Vagina (tissue), 2 donors: Measurements from ENCODE around the gene SLC24A3. TPM values are rescaled to one million over a fixed set of nuclear protein-coding genes. Genes with fewer than 3 reads are reported as not detected.
A peak's percentile ranks its signal among the peaks of the same experiment; 100 is the strongest.

Experiments
- DNase-seq, 2 donors: peaks; one replicate each; pipeline ENCODE4 v3.0.0-alpha.2; 2017; ENCODE audit errors: extremely low spot score in 2 of 2
- H3K27ac ChIP-seq: fragments of 200-600 bp; sonication (generic); one replicate; pipeline ENCODE4 v1.5.1; 2019
- H3K27me3 ChIP-seq: fragments of 200-600 bp; sonication (generic); one replicate; pipeline ENCODE4 v1.5.1; 2019
- H3K36me3 ChIP-seq, 2 donors: fragments of 200-600 bp; sonication (generic); one replicate each; pipeline ENCODE4 v1.5.1; 2017 to 2019
- H3K4me1 ChIP-seq: fragments of 200-600 bp; sonication (generic); one replicate; pipeline ENCODE4 v1.5.1; 2019
- H3K4me3 ChIP-seq, 2 donors: fragments of 200-600 bp; sonication (generic); 1 replicate in 1 of 2; 2 replicates in 1 of 2; pipeline ENCODE4 v1.5.1; 2016 to 2019
- H3K9me3 ChIP-seq: fragments of 200-600 bp; sonication (generic); one replicate; pipeline ENCODE4 v1.5.1; 2019
- POLR2A ChIP-seq, 2 donors: fragments of 450-650 bp; IDR thresholded peaks; one replicate each; pipeline ENCODE4 v1.6.1; 2017; ENCODE audit warnings: antibody characterized with exemption in 2 of 2, mild to moderate bottlenecking in 2 of 2, moderate library complexity in 2 of 2
- POLR2AphosphoS5 ChIP-seq, 2 donors: sonication (generic); formaldehyde crosslinking; IDR thresholded peaks; one replicate each; pipeline ENCODE4 v1.9.0; 2017; ENCODE audit warnings: antibody characterized with exemption in 2 of 2, mild to moderate bottlenecking in 2 of 2, low read depth in 1 of 2; ENCODE audit not compliant: insufficient read depth in 1 of 2
- intact Hi-C: fragments of 100-400 bp; cut with DNase I; formaldehyde crosslinking; loops from one replicate; pipeline ENCODE4 v1.15.1; 2023
- total RNA-seq: library from RNA; depleted of rRNA; stranded (reverse); fragments of >200 nt; gene quantifications from one replicate; pipeline ENCODE4 v1.2.3, GENCODE V29; 2016
- TF ChIP-seq, protein P1 (sequence below), 3 experiments: fragments of 450-650 bp in 2 of 3; fragments of 200-600 bp in 1 of 3; sonication (generic) in 1 of 3; IDR thresholded peaks; one replicate each; pipeline ENCODE4 v1.5.1; 2017 to 2019; ENCODE audit warnings: antibody characterized with exemption in 3 of 3, mild to moderate bottlenecking in 2 of 3, moderate library complexity in 2 of 3

The SLC24A3 gene
- total RNA-seq, 1 donor from 2014 or later = 12.3 TPM

GRCh38 chr20:19706463-19706862 lies 494.0 kb downstream of the SLC24A3 start:
- H3K4me3 ChIP-seq = no peak overlapping the region
- no peaks in the 10 kb centered on the region for H3K9me3 ChIP-seq
- TF ChIP-seq POLR2AphosphoS5 (IDR thresholded peaks at IDR 0.05; ENCODE audit: insufficient read depth in 1 of 2, low read depth in 1 of 2) (no peak), POLR2A (IDR thresholded peaks at IDR 0.05) (no peak)
- TF ChIP-seq, protein P1, sequence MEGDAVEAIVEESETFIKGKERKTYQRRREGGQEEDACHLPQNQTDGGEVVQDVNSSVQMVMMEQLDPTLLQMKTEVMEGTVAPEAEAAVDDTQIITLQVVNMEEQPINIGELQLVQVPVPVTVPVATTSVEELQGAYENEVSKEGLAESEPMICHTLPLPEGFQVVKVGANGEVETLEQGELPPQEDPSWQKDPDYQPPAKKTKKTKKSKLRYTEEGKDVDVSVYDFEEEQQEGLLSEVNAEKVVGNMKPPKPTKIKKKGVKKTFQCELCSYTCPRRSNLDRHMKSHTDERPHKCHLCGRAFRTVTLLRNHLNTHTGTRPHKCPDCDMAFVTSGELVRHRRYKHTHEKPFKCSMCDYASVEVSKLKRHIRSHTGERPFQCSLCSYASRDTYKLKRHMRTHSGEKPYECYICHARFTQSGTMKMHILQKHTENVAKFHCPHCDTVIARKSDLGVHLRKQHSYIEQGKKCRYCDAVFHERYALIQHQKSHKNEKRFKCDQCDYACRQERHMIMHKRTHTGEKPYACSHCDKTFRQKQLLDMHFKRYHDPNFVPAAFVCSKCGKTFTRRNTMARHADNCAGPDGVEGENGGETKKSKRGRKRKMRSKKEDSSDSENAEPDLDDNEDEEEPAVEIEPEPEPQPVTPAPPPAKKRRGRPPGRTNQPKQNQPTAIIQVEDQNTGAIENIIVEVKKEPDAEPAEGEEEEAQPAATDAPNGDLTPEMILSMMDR (IDR thresholded peaks at IDR 0.05) = no peak
- intact Hi-C loops = no loop called here
- H3K27ac ChIP-seq = no peak overlapping the region
- no peaks in the 10 kb centered on the region for H3K27me3 ChIP-seq
- H3K36me3 ChIP-seq = peaks cover 0 to 2% of the 10 kb centered on the region in 2 donors
- no peak for DNase-seq
- peaks cover 27% of the 10 kb centered on the region for H3K4me1 ChIP-seq

- peak overlapping the region; percentile 33 for H3K27ac ChIP-seq
- H3K36me3 ChIP-seq = no peaks in the 10 kb centered on the region
- TF ChIP-seq POLR2AphosphoS5 (IDR thresholded peaks at IDR 0.05; ENCODE audit: insufficient read depth in 1 of 2, low read depth in 1 of 2) = no peak
- TF ChIP-seq, protein P1 (IDR thresholded peaks at IDR 0.05) = no peak
- no peak for TF ChIP-seq POLR2A (IDR thresholded peaks at IDR 0.05)
- intact Hi-C loops = no loop called here
- peaks cover 60% of the 10 kb centered on the region for H3K4me1 ChIP-seq
- H3K4me3 ChIP-seq = no peak overlapping the region
- DNase-seq = no peak
- H3K9me3 ChIP-seq = no peaks in the 10 kb centered on the region
- H3K27me3 ChIP-seq = no peaks in the 10 kb centered on the region
Measured at GRCh38 chr20:19709635-19710335, 497.3 kb downstream of the SLC24A3 start.

- Histone ChIP-seq H3K4me3 (no peak overlapping the region), H3K27me3 (no peaks in the 10 kb centered on the region), H3K27ac (no peak overlapping the region), H3K4me1 (peaks cover 63% of the 10 kb centered on the region), H3K9me3 (no peaks in the 10 kb centered on the region), H3K36me3 (no peaks in the 10 kb centered on the region)
- TF ChIP-seq POLR2AphosphoS5 (IDR thresholded peaks at IDR 0.05; ENCODE audit: insufficient read depth in 1 of 2, low read depth in 1 of 2) (peak in 1 of 2 donors; percentile 56), POLR2A (IDR thresholded peaks at IDR 0.05) (no peak)
- no peak for DNase-seq
- intact Hi-C loops = no loop called here
Measured at GRCh38 chr20:19710336-19711120, 498.1 kb downstream of the SLC24A3 start.

GRCh38 chr20:19711126-19711525 lies 498.7 kb downstream of the SLC24A3 start:
- TF ChIP-seq, protein P1 (IDR thresholded peaks at IDR 0.05) = no peak
- TF ChIP-seq POLR2A (IDR thresholded peaks at IDR 0.05) = no peak
- TF ChIP-seq POLR2AphosphoS5 (IDR thresholded peaks at IDR 0.05; ENCODE audit: insufficient read depth in 1 of 2, low read depth in 1 of 2) = no peak
- no peak for DNase-seq
- H3K4me1 ChIP-seq = peaks cover 63% of the 10 kb centered on the region

DNA sequence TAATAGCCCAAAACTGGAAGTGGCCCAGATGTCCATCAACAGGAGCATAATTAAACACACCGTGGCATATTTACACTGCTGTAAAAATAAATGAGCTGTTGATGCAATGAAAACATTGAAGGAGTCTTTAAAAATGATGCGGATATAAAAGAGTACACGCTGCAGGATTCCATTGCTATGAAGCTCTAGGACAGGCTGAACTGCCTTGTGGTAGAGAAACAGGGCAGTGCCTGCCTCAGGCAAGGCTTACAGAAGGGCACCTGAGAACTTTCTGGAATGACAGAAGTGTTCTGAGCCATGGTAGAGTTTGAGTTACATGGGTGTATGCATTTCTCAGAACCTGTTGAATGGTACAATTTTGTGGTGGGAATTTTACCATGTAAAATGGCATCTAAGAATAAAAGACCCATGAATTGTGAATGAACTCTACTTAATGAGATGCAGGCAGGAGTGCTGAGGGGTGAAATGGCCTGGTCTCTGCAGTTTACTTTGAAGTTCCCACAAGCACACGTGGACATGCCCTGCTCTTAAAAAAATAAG lies 500.3 kb downstream of the SLC24A3 start:
- H3K27me3 ChIP-seq = no peaks in the 10 kb centered on the region
- no peaks in the 10 kb centered on the region for H3K9me3 ChIP-seq
- H3K4me1 ChIP-seq = peaks cover 63% of the 10 kb centered on the region
- H3K4me3 ChIP-seq = no peak overlapping the region
- TF ChIP-seq POLR2AphosphoS5 (IDR thresholded peaks at IDR 0.05; ENCODE audit: insufficient read depth in 1 of 2, low read depth in 1 of 2) = peak in 1 of 2 donors; percentile 74
- TF ChIP-seq POLR2A (IDR thresholded peaks at IDR 0.05) = no peak
- DNase-seq = no peak
- intact Hi-C loops = no loop called here
- no peaks in the 10 kb centered on the region for H3K36me3 ChIP-seq
- H3K27ac ChIP-seq = peak overlapping the region; percentile 41

More at GRCh38 chr20:19711126-19711525, 498.7 kb downstream of the SLC24A3 start:
- Histone ChIP-seq H3K4me3 (no peak overlapping the region), H3K36me3 (no peaks in the 10 kb centered on the region), H3K27ac (no peak overlapping the region), H3K9me3 (no peaks in the 10 kb centered on the region), H3K27me3 (no peaks in the 10 kb centered on the region)
- intact Hi-C loops = no loop called here
